Loucy (cell line): ENCODE data around the gene UBE2F.
"Not testable (repeated sequence)": the region's sequence is repeated elsewhere in the genome, so short reads cannot be mapped to it uniquely, and the experiment has no call there.

Source experiments
- H2AFZ ChIP-seq: fragments of 200-600 bp; sonication (generic); 2 replicates; pipeline ENCODE4 v1.6.0; 2016; ENCODE audit warnings: antibody characterized with exemption, mild to moderate bottlenecking, low read length, moderate library complexity
- H3F3A ChIP-seq: fragments of 200-600 bp; 2 replicates; pipeline ENCODE4 v1.6.0; 2016; ENCODE audit warnings: antibody characterized with exemption, low read depth, mild to moderate bottlenecking
- H3K27me3 ChIP-seq: fragments of 200-600 bp; sonication (generic); 2 replicates; pipeline ENCODE4 v1.6.1; 2014; ENCODE audit warnings: low read length, mild to moderate bottlenecking; ENCODE audit not compliant: insufficient read depth, poor library complexity, severe bottlenecking
- H3K36me3 ChIP-seq: fragments of 200-600 bp; sonication (generic); 2 replicates; pipeline ENCODE4 v1.6.1; 2016; ENCODE audit warnings: low read length; ENCODE audit not compliant: insufficient read depth
- H3K4me1 ChIP-seq: fragments of 200-600 bp; sonication (generic); 2 replicates; pipeline ENCODE4 v1.5.1; 2014; ENCODE audit warnings: low read length, mild to moderate bottlenecking; ENCODE audit not compliant: insufficient read depth, poor library complexity, severe bottlenecking
- H3K4me2 ChIP-seq: fragments of 200-600 bp; sonication (generic); 2 replicates; pipeline ENCODE4 v1.6.0; 2014; ENCODE audit warnings: antibody characterized with exemption, low read length, low read depth, mild to moderate bottlenecking; ENCODE audit not compliant: poor library complexity, severe bottlenecking
- H3K4me3 ChIP-seq: fragments of 200-600 bp; sonication (generic); 2 replicates; pipeline ENCODE4 v1.5.1; 2014; ENCODE audit warnings: low read length, mild to moderate bottlenecking, mixed read lengths; ENCODE audit not compliant: poor library complexity, severe bottlenecking
- H3K79me2 ChIP-seq: fragments of 200-600 bp; sonication (generic); 2 replicates; pipeline ENCODE4 v1.6.1; 2014; ENCODE audit warnings: low read length; ENCODE audit not compliant: insufficient read depth
- H3K9ac ChIP-seq: fragments of 200-600 bp; sonication (generic); 2 replicates; pipeline ENCODE4 v1.6.0; 2014; ENCODE audit warnings: mild to moderate bottlenecking, low read depth, low read length, moderate library complexity; ENCODE audit not compliant: poor library complexity, severe bottlenecking
- H3K9me2 ChIP-seq: fragments of 200-600 bp; sonication (generic); replicated peaks from 2 replicates; pipeline ENCODE4 v1.6.1; 2016; ENCODE audit warnings: low read depth, low read length, mixed read lengths
- H3K9me3 ChIP-seq: fragments of 200-600 bp; sonication (generic); 2 replicates; pipeline ENCODE4 v1.6.1; 2014; ENCODE audit warnings: mild to moderate bottlenecking, antibody characterized with exemption, low read length, low read depth; ENCODE audit not compliant: insufficient read depth
- H4K20me1 ChIP-seq: fragments of 200-600 bp; sonication (generic); 2 replicates; pipeline ENCODE4 v1.6.0; 2014; ENCODE audit warnings: antibody characterized with exemption, low read length, mild to moderate bottlenecking; ENCODE audit not compliant: insufficient read depth, poor library complexity, severe bottlenecking
- EZH2phosphoT487 ChIP-seq: fragments of 200-600 bp; IDR thresholded peaks from 2 replicates; pipeline ENCODE4 v1.6.1; 2018; ENCODE audit warnings: antibody characterized with exemption, mild to moderate bottlenecking, moderate library complexity, borderline replicate concordance
- TF ChIP-seq, protein P1 (sequence below): fragments of 200-600 bp; sonication (generic); conservative IDR thresholded peaks from 2 replicates; pipeline ENCODE4 v1.5.1; 2014; ENCODE audit warnings: mild to moderate bottlenecking, antibody characterized with exemption, low read length

UBE2F gene

DNA sequence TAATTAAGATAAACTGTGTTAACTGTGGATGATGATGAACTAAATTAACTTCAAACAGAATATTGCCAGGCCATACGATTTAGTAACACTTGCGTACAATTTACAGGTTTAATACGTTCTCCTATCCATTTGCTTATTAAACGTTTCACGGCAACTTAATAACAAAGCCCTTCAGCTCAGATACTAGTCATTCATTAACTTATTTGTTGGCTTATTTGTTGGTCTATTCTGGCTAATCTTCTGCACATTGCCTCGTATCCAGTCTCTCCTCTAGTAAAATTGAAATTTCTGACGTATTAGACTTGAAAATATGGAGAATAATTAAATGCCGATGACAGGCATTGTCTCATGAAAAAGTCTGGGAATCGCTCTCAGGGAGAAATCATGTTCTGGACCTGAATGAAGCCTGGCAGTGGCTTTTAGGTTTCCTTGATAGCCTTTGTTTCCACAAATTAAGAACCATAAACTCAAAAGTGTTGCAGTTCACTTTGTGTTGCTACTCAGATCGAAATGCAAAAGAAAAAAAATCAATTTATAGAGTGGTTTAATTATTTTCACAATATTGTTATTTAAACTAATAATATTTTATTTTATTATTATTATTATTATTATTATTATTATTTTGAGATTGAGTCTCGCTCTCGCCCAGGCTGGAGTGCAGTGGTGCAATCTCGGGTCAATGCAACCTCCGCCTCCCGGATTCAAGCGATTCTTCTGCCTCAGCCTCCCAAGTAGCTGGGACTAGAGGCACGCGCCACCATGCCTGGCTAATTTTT lies 98.4 kb downstream of the UBE2F start:
- no peaks in the 10 kb centered on the region for H3K27me3 ChIP-seq
- no peak for TF ChIP-seq EZH2phosphoT487
- TF ChIP-seq, protein P1, sequence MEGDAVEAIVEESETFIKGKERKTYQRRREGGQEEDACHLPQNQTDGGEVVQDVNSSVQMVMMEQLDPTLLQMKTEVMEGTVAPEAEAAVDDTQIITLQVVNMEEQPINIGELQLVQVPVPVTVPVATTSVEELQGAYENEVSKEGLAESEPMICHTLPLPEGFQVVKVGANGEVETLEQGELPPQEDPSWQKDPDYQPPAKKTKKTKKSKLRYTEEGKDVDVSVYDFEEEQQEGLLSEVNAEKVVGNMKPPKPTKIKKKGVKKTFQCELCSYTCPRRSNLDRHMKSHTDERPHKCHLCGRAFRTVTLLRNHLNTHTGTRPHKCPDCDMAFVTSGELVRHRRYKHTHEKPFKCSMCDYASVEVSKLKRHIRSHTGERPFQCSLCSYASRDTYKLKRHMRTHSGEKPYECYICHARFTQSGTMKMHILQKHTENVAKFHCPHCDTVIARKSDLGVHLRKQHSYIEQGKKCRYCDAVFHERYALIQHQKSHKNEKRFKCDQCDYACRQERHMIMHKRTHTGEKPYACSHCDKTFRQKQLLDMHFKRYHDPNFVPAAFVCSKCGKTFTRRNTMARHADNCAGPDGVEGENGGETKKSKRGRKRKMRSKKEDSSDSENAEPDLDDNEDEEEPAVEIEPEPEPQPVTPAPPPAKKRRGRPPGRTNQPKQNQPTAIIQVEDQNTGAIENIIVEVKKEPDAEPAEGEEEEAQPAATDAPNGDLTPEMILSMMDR: no peak
- H3K4me1 ChIP-seq: peaks cover 56% of the 10 kb centered on the region
- H4K20me1 ChIP-seq: peaks cover 4% of the 10 kb centered on the region
- peaks cover 9% of the 10 kb centered on the region; the same call in 1 of the 2 replicates for H3K36me3 ChIP-seq
- H3K9me3 ChIP-seq: no peaks in the 10 kb centered on the region; the same call in 1 of the 2 replicates
- no peak overlapping the region for H3K4me3 ChIP-seq
- peaks cover 29% of the 10 kb centered on the region for H3K79me2 ChIP-seq
- H3K4me2 ChIP-seq: no peak overlapping the region
- H3F3A ChIP-seq: peaks cover 18% of the 10 kb centered on the region
- no peak overlapping the region for H3K9ac ChIP-seq
- H2AFZ ChIP-seq: no peak overlapping the region
- no peaks in the 10 kb centered on the region for H3K9me2 ChIP-seq

DNA sequence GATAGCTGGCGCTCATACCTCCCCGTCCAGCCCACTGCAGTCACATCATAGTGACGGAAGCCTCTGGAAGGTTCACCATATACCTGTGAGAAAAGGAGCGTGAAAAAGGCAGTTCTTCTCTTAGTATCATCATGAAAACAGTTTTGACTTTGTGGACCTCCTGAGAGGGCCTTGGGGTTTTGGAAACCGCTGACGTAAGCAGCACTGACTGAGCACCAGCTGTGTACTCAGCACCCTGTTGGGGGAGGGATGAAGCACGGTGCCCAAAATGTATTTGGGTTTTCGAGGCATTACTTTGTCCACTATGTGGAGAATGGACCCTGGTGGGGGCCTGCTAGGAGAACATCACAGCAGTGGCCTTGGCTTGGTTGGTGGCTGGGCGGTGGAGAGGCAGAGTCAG lies 99.4 kb downstream of the UBE2F start:
- Histone ChIP-seq H3K4me1 (peaks cover 57% of the 10 kb centered on the region), H3K9me2 (no peaks in the 10 kb centered on the region), H3K9ac (no peak overlapping the region), H4K20me1 (peaks cover 4% of the 10 kb centered on the region), H3F3A (peaks cover 18% of the 10 kb centered on the region), H3K9me3 (no peaks in the 10 kb centered on the region; the same call in 1 of the 2 replicates), H3K79me2 (peaks cover 28% of the 10 kb centered on the region), H3K4me3 (no peak overlapping the region), H3K27me3 (no peaks in the 10 kb centered on the region), H2AFZ (no peak overlapping the region), H3K36me3 (peaks cover 9% of the 10 kb centered on the region; the same call in 1 of the 2 replicates), H3K4me2 (no peak overlapping the region)
- TF ChIP-seq, protein P1: no peak
- no peak for TF ChIP-seq EZH2phosphoT487

DNA sequence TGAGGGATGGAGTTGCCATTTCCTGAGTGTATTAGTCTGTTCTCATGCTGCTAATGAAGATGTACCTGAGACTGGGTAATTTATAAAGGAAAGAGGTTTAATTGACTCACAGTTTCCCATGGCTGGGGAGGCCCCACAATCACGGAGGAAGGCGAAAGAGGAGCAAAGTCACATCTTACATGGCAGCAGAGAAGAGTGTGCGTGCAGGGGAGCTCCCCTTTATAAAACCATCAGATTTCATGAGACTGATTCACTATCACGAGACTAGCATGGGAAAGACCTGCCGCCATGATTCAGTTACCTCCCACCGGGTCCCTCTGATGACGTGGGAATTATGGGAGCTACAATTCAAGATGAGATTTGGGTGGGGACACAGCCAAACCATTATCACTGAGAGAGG lies 99.9 kb downstream of the UBE2F start:
- H3K9me2 ChIP-seq, H2AFZ ChIP-seq, H3K9me3 ChIP-seq, H3K4me2 ChIP-seq, H3K9ac ChIP-seq, H3K27me3 ChIP-seq, H4K20me1 ChIP-seq, H3K4me3 ChIP-seq: not testable (repeated sequence)
- peaks cover 11% of the 10 kb centered on the region; the same call in 1 of the 2 replicates for H3K36me3 ChIP-seq
- peaks cover 18% of the 10 kb centered on the region for H3F3A ChIP-seq
- H3K79me2 ChIP-seq: peaks cover 23% of the 10 kb centered on the region
- peaks cover 56% of the 10 kb centered on the region for H3K4me1 ChIP-seq
